ENCODE measurements around the gene NEO1.

The NEO1 gene

DNA sequence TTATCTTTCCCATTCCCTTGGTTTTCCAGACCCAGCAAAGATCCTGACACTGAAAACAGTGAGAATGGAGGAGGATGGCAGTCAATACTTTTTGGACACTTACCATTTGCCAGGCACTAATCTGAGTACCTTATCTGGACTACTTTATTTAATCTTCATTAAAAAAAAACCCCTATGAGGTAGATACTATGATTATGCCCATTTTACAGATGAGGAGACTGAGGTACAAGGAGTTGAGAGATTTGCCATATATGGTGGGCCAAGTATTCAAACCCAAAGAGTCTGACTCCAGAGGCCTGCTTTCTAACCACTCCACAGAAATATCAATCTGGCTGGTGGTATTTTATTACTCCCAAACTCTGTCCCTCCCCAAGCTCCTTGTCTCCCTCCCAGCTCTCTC lies 296.9 kb downstream of the NEO1 start:
- Histone ChIP-seq H3K4me2 (ENCODE audit: insufficient read depth, low read length, poor library complexity, severe bottlenecking) (no peak overlapping the region), H2AFZ (ENCODE audit: low read length) (no peak overlapping the region), H3K18ac (ENCODE audit: low read length) (no peak overlapping the region), H3K79me1 (ENCODE audit: low read depth, low read length) (no peaks in the 10 kb centered on the region), H2BK15ac (ENCODE audit: low read length) (no peak overlapping the region), H3K23ac (ENCODE audit: low read depth, low read length, poor library complexity) (no peak overlapping the region), H3K9me3 (replicated peaks in 1 of 2; ENCODE audit: control insufficient read depth in 2 of 2, insufficient read depth in 1 of 2, low read depth in 1 of 2, low read length in 2 of 2) (no peaks in the 10 kb centered on the region), H2BK120ac (ENCODE audit: low read depth, low read length) (no peak overlapping the region), H3K9ac (ENCODE audit: low read depth, low read length, poor library complexity) (no peak overlapping the region), H3K14ac (ENCODE audit: low read length) (no peak overlapping the region), H4K8ac (ENCODE audit: low read depth, low read length) (no peak overlapping the region), H2AK5ac (ENCODE audit: low read depth, low read length) (no peak overlapping the region), H2BK5ac (ENCODE audit: low read length) (no peak overlapping the region), H4K91ac (ENCODE audit: low read depth, low read length, poor library complexity) (no peak overlapping the region), H3K4ac (ENCODE audit: low read length) (no peak overlapping the region), H2BK12ac (ENCODE audit: low read length) (no peak overlapping the region), H3K4me3 (ENCODE audit: low read length in 2 of 2) (no peak overlapping the region), H3K27me3 (ENCODE audit: control insufficient read depth in 3 of 3, insufficient read depth in 3 of 3, low read depth in 1 of 3, low read length in 3 of 3) (no peaks in the 10 kb centered on the region), H3K4me1 (ENCODE audit: control insufficient read depth in 2 of 2, insufficient read depth in 1 of 2, low read depth in 1 of 2, low read length in 2 of 2) (peaks cover 5 to 11% of the 10 kb centered on the region in 2 donors), H3K36me3 (replicated peaks in 1 of 2; ENCODE audit: control insufficient read depth in 2 of 2, insufficient read depth in 2 of 2, low read length in 2 of 2) (no peaks in the 10 kb centered on the region), H3K27ac (replicated peaks; ENCODE audit: low read length) (no peak overlapping the region)
- no peak for DNase-seq (ENCODE audit: low spot score)

- no CpG with 5 or more reads among the region's 10 CpGs for WGBS, 2 donors (ENCODE audit: extremely low coverage in 2 of 2, insufficient read length in 2 of 2, insufficient replicate concordance in 1 of 2)
- Histone ChIP-seq H3K27ac (replicated peaks; ENCODE audit: low read length) (no peak overlapping the region), H3K18ac (ENCODE audit: low read length) (no peak overlapping the region)
Observed at GRCh38 chr15:73352082-73352481, 299.8 kb downstream of the NEO1 start.

GRCh38 chr15:73353734-73354133 lies 301.5 kb downstream of the NEO1 start:
- Histone ChIP-seq H2AK5ac (ENCODE audit: low read depth, low read length) (no peak overlapping the region), H2AFZ (ENCODE audit: low read length) (no peak overlapping the region), H3K9me3 (replicated peaks in 1 of 2; ENCODE audit: control insufficient read depth in 2 of 2, insufficient read depth in 1 of 2, low read depth in 1 of 2, low read length in 2 of 2) (no peaks in the 10 kb centered on the region), H3K14ac (ENCODE audit: low read length) (no peak overlapping the region), H2BK12ac (ENCODE audit: low read length) (no peak overlapping the region), H2BK120ac (ENCODE audit: low read depth, low read length) (no peak overlapping the region), H3K79me1 (ENCODE audit: low read depth, low read length) (no peaks in the 10 kb centered on the region), H3K4ac (ENCODE audit: low read length) (no peak overlapping the region), H3K9ac (ENCODE audit: low read depth, low read length, poor library complexity) (no peak overlapping the region), H3K27me3 (ENCODE audit: control insufficient read depth in 3 of 3, insufficient read depth in 3 of 3, low read depth in 1 of 3, low read length in 3 of 3) (no peaks in the 10 kb centered on the region), H2BK5ac (ENCODE audit: low read length) (no peak overlapping the region), H2BK15ac (ENCODE audit: low read length) (no peak overlapping the region), H3K36me3 (replicated peaks in 1 of 2; ENCODE audit: control insufficient read depth in 2 of 2, insufficient read depth in 2 of 2, low read length in 2 of 2) (no peaks in the 10 kb centered on the region), H3K27ac (replicated peaks; ENCODE audit: low read length) (no peak overlapping the region), H4K8ac (ENCODE audit: low read depth, low read length) (no peak overlapping the region), H3K4me2 (ENCODE audit: insufficient read depth, low read length, poor library complexity, severe bottlenecking) (no peak overlapping the region), H3K18ac (ENCODE audit: low read length) (no peak overlapping the region), H3K4me3 (ENCODE audit: low read length in 2 of 2) (no peak overlapping the region), H4K91ac (ENCODE audit: low read depth, low read length, poor library complexity) (no peak overlapping the region), H3K4me1 (ENCODE audit: control insufficient read depth in 2 of 2, insufficient read depth in 1 of 2, low read depth in 1 of 2, low read length in 2 of 2) (peaks cover 10 to 18% of the 10 kb centered on the region in 2 donors), H3K23ac (ENCODE audit: low read depth, low read length, poor library complexity) (no peak overlapping the region)
- no CpG with 5 or more reads among the region's 3 CpGs for WGBS, 2 donors (ENCODE audit: extremely low coverage in 2 of 2, insufficient read length in 2 of 2, insufficient replicate concordance in 1 of 2)
- no peak for DNase-seq (ENCODE audit: low spot score)

More at GRCh38 chr15:73352082-73352481, 299.8 kb downstream of the NEO1 start:
- Histone ChIP-seq H2AFZ (ENCODE audit: low read length) (no peak overlapping the region), H3K4me2 (ENCODE audit: insufficient read depth, low read length, poor library complexity, severe bottlenecking) (no peak overlapping the region), H3K4me3 (ENCODE audit: low read length in 2 of 2) (no peak overlapping the region), H3K14ac (ENCODE audit: low read length) (no peak overlapping the region), H2BK15ac (ENCODE audit: low read length) (no peak overlapping the region), H4K91ac (ENCODE audit: low read depth, low read length, poor library complexity) (no peak overlapping the region), H3K9me3 (replicated peaks in 1 of 2; ENCODE audit: control insufficient read depth in 2 of 2, insufficient read depth in 1 of 2, low read depth in 1 of 2, low read length in 2 of 2) (no peaks in the 10 kb centered on the region), H3K23ac (ENCODE audit: low read depth, low read length, poor library complexity) (no peak overlapping the region), H3K79me1 (ENCODE audit: low read depth, low read length) (no peaks in the 10 kb centered on the region), H3K4me1 (ENCODE audit: control insufficient read depth in 2 of 2, insufficient read depth in 1 of 2, low read depth in 1 of 2, low read length in 2 of 2) (peaks cover 5 to 12% of the 10 kb centered on the region in 2 donors), H2BK12ac (ENCODE audit: low read length) (no peak overlapping the region), H2BK120ac (ENCODE audit: low read depth, low read length) (no peak overlapping the region), H3K4ac (ENCODE audit: low read length) (no peak overlapping the region), H2AK5ac (ENCODE audit: low read depth, low read length) (no peak overlapping the region), H4K8ac (ENCODE audit: low read depth, low read length) (no peak overlapping the region), H3K27me3 (ENCODE audit: control insufficient read depth in 3 of 3, insufficient read depth in 3 of 3, low read depth in 1 of 3, low read length in 3 of 3) (no peaks in the 10 kb centered on the region), H3K36me3 (replicated peaks in 1 of 2; ENCODE audit: control insufficient read depth in 2 of 2, insufficient read depth in 2 of 2, low read length in 2 of 2) (no peaks in the 10 kb centered on the region), H3K9ac (ENCODE audit: low read depth, low read length, poor library complexity) (no peak overlapping the region), H2BK5ac (ENCODE audit: low read length) (no peak overlapping the region)
- no peak for DNase-seq (ENCODE audit: low spot score)

DNA sequence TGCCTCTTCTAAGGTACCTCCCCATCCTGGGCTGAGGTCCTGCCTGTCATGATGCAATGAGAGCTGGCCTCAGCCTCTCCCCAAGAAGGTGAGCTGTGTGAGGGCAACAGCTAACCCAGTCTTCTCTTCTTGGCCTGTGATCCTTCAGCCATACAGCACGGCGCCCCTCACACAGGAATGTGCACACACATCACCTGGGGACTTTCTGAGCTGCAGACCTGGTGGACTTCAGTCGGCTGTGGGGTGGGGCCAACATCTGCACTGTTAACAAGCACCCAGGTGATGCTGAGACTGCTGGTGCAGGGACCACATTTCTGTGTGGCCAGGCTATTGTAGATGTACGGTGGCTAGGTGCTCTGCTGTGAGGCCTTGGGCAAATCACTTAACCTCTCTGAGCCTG lies 302.0 kb downstream of the NEO1 start:
- Histone ChIP-seq H3K4me1 (ENCODE audit: control insufficient read depth in 2 of 2, insufficient read depth in 1 of 2, low read depth in 1 of 2, low read length in 2 of 2) (peaks cover 10 to 18% of the 10 kb centered on the region in 2 donors), H4K8ac (ENCODE audit: low read depth, low read length) (no peak overlapping the region), H3K27ac (replicated peaks; ENCODE audit: low read length) (no peak overlapping the region), H3K9ac (ENCODE audit: low read depth, low read length, poor library complexity) (no peak overlapping the region), H3K4me3 (ENCODE audit: low read length in 2 of 2) (peak overlapping the region in 1 of 2 donors; percentile 10), H4K91ac (ENCODE audit: low read depth, low read length, poor library complexity) (no peak overlapping the region), H3K18ac (ENCODE audit: low read length) (no peak overlapping the region), H3K4ac (ENCODE audit: low read length) (no peak overlapping the region), H3K4me2 (ENCODE audit: insufficient read depth, low read length, poor library complexity, severe bottlenecking) (no peak overlapping the region), H2BK120ac (ENCODE audit: low read depth, low read length) (no peak overlapping the region), H2AFZ (ENCODE audit: low read length) (no peak overlapping the region), H2AK5ac (ENCODE audit: low read depth, low read length) (no peak overlapping the region), H3K36me3 (replicated peaks in 1 of 2; ENCODE audit: control insufficient read depth in 2 of 2, insufficient read depth in 2 of 2, low read length in 2 of 2) (no peaks in the 10 kb centered on the region), H3K14ac (ENCODE audit: low read length) (no peak overlapping the region), H2BK5ac (ENCODE audit: low read length) (no peak overlapping the region), H3K23ac (ENCODE audit: low read depth, low read length, poor library complexity) (no peak overlapping the region), H2BK15ac (ENCODE audit: low read length) (no peak overlapping the region), H3K27me3 (ENCODE audit: control insufficient read depth in 3 of 3, insufficient read depth in 3 of 3, low read depth in 1 of 3, low read length in 3 of 3) (no peaks in the 10 kb centered on the region), H3K9me3 (replicated peaks in 1 of 2; ENCODE audit: control insufficient read depth in 2 of 2, insufficient read depth in 1 of 2, low read depth in 1 of 2, low read length in 2 of 2) (no peaks in the 10 kb centered on the region), H2BK12ac (ENCODE audit: low read length) (no peak overlapping the region), H3K79me1 (ENCODE audit: low read depth, low read length) (no peaks in the 10 kb centered on the region)
- DNase-seq (ENCODE audit: low spot score) = no peak
- no CpG with 5 or more reads among the region's 4 CpGs for WGBS, 2 donors (ENCODE audit: extremely low coverage in 2 of 2, insufficient read length in 2 of 2, insufficient replicate concordance in 1 of 2)
